K562 (cell line): ENCODE measurements around the gene CEP295NL. TPM values are rescaled to one million over a fixed set of nuclear protein-coding genes. Genes with fewer than 3 reads are reported as not detected.

ENCODE experiments used
- ATAC-seq: fragments of 200-7000 bp; cut with Tn5 transposase; 3 replicates; pipeline ENCODE4 v1.9.1; 2020; ENCODE audit warnings: moderate library complexity
- BruUV-seq: library from RNA; stranded (reverse); fragments of 400-500 nt; replicated peaks from 2 replicates; lab custom pipeline; 2021; lab: Mats Ljungman, UMichigan
- CTCF ChIA-PET: fragments of 300-600 bp; formaldehyde crosslinking; extraction: SDS; loops from one replicate; lab custom pipeline; 2021; ENCODE audit warnings: low intra/inter-chr PET ratio; lab: Yijun Ruan, JAX
- POLR2A ChIA-PET: fragments of 300-600, 350-650 bp; sonication (Branson Sonifier 250); formaldehyde crosslinking; extraction: SDS; loops from one replicate; lab custom pipeline; 2021; ENCODE audit warnings: antibody characterized with exemption, inconsistent platforms; lab: Yijun Ruan, JAX
- DNase-seq, 4 experiments: peaks; one replicate each; pipeline versions ENCODE4 v3.0.0 to v3.0.0-alpha.2; 2011 to 2018; ENCODE audit warnings: low spot score in 3 of 4, mixed read lengths in 3 of 4; ENCODE audit errors: extremely low read depth in 1 of 4
- FAIRE-seq: peaks from 2 replicates; lab custom pipeline; 2011; peaks lifted over from hg19 to GRCh38; lab: Jason Lieb, UNC
- H2AFZ ChIP-seq: 2 replicates; pipeline ENCODE4 v1.6.0; 2011; ENCODE audit warnings: low read depth, low read length, control low read depth, inconsistent platforms
- H3K27ac ChIP-seq: fragments of 200-600 bp; 3 replicates; pipeline ENCODE4 v1.8.0; 2011; ENCODE audit warnings: low read depth, mild to moderate bottlenecking, control low read depth, inconsistent platforms, low read length, moderate library complexity, mixed read lengths; ENCODE audit errors: extremely low read depth
- H3K27me3 ChIP-seq, 2 experiments: fragments of 300-600 bp in 1 of 2; 2 replicates in 1 of 2; 3 replicates in 1 of 2; pipeline versions ENCODE4 v1.6.0 to v1.8.0; 2011; ENCODE audit warnings: inconsistent platforms in 2 of 2, low read length in 2 of 2, mild to moderate bottlenecking in 1 of 2, mixed read lengths in 1 of 2, moderate library complexity in 1 of 2; ENCODE audit not compliant: control insufficient read depth in 2 of 2, insufficient read depth in 2 of 2
- H3K36me3 ChIP-seq: fragments of 300-600 bp; 3 replicates; pipeline ENCODE4 v1.8.0; 2011; ENCODE audit warnings: mild to moderate bottlenecking, low read length, inconsistent platforms; ENCODE audit not compliant: control insufficient read depth, insufficient read depth
- H3K4me1 ChIP-seq, 2 experiments: fragments of 200-600 bp in 1 of 2; replicated peaks in 1 of 2; 2 replicates in 1 of 2; 3 replicates in 1 of 2; pipeline versions ENCODE4 v1.5.1 to v1.8.0; 2011; ENCODE audit warnings: inconsistent platforms in 2 of 2, low read length in 2 of 2, mild to moderate bottlenecking in 1 of 2, mixed read lengths in 1 of 2, moderate library complexity in 1 of 2; ENCODE audit not compliant: control insufficient read depth in 2 of 2, insufficient read depth in 2 of 2
- H3K4me2 ChIP-seq: 2 replicates; pipeline ENCODE4 v1.6.1; 2011; ENCODE audit warnings: low read length, control low read depth, inconsistent platforms, mixed read lengths; ENCODE audit not compliant: insufficient read depth
- H3K4me3 ChIP-seq: fragments of 200-600 bp; sonication (generic), shearing (Covaris generic); 2 replicates; pipeline ENCODE4 v1.5.1; 2016; ENCODE audit warnings: control low read depth, inconsistent platforms
- H3K79me2 ChIP-seq: fragments of 200-600 bp; 3 replicates; pipeline ENCODE4 v1.8.0; 2011; ENCODE audit warnings: low read length, inconsistent platforms; ENCODE audit not compliant: control insufficient read depth, insufficient read depth
- H3K9ac ChIP-seq, 2 experiments: 2 replicates each; pipeline versions ENCODE4 v1.6.0 to v1.6.1; 2011; ENCODE audit warnings: low read depth in 2 of 2, low read length in 2 of 2, control low read depth in 1 of 2, inconsistent platforms in 1 of 2, mild to moderate bottlenecking in 1 of 2, mixed read lengths in 1 of 2; ENCODE audit not compliant: insufficient read depth in 1 of 2
- H3K9me1 ChIP-seq: one replicate; pipeline ENCODE4 v1.6.0; 2011; ENCODE audit warnings: inconsistent platforms, mild to moderate bottlenecking, low read length, moderate library complexity; ENCODE audit not compliant: control insufficient read depth, insufficient read depth
- H3K9me3 ChIP-seq: replicated peaks from 2 replicates; pipeline ENCODE4 v1.5.1; 2011; ENCODE audit warnings: low read depth, low read length, inconsistent platforms; ENCODE audit not compliant: control insufficient read depth, insufficient read depth
- H4K20me1 ChIP-seq: replicated peaks from 2 replicates; pipeline ENCODE4 v1.6.1; 2011; ENCODE audit warnings: low read length, inconsistent platforms, mixed read lengths; ENCODE audit not compliant: control insufficient read depth, insufficient read depth
- CBX8 ChIP-seq: fragments of 200-600 bp; sonication (generic); IDR thresholded peaks from 2 replicates; pipeline ENCODE4 v1.6.1; 2012; ENCODE audit warnings: borderline replicate concordance, mixed run types, low read depth, mild to moderate bottlenecking, moderate library complexity, mixed read lengths, low read length, control low read depth, inconsistent platforms; ENCODE audit not compliant: poor library complexity, severe bottlenecking; ENCODE audit errors: extremely low read depth
- CEBPG ChIP-seq, 3 experiments: fragments of 200-800 bp in 1 of 3; sonication (Bioruptor generic) in 1 of 3; sonication (generic) in 1 of 3; formaldehyde crosslinking in 1 of 3; IDR thresholded peaks in 2 of 3; conservative IDR thresholded peaks in 1 of 3; 2 replicates each; pipeline versions ENCODE4 v1.6.1 to v1.8.0; 2016 to 2022; ENCODE audit warnings: missing compliant biosample characterization in 2 of 3, missing genetic modification characterization in 2 of 3, mild to moderate bottlenecking in 1 of 3, missing genetic modification reagents in 1 of 3
- CHD1 ChIP-seq: fragments of 200-600 bp; sonication (generic); IDR thresholded peaks from one replicate; pipeline ENCODE4 v1.6.1; 2012; ENCODE audit warnings: mild to moderate bottlenecking, moderate library complexity, low read length, inconsistent platforms
- FOXA3 ChIP-seq, 2 experiments: fragments of 450-650 bp in 1 of 2; sonication (generic) in 1 of 2; formaldehyde crosslinking; IDR thresholded peaks in 1 of 2; conservative IDR thresholded peaks in 1 of 2; 2 replicates each; pipeline versions ENCODE4 v1.4.0 to v1.8.0; 2020 to 2022; ENCODE audit warnings: mild to moderate bottlenecking in 2 of 2, missing genetic modification reagents in 1 of 2
- GABPB1 ChIP-seq: sonication (generic); formaldehyde crosslinking; IDR thresholded peaks from 2 replicates; pipeline ENCODE4 v1.8.0; 2022; ENCODE audit warnings: mild to moderate bottlenecking, missing genetic modification reagents
- HCFC1 ChIP-seq: IDR thresholded peaks from 2 replicates; pipeline ENCODE4 v1.6.1; 2012; ENCODE audit warnings: low read depth, low read length, improper control_type of control experiment
- HDAC2 ChIP-seq: fragments of 450-650 bp; IDR thresholded peaks from 2 replicates; pipeline ENCODE4 v1.6.1; 2016; ENCODE audit warnings: mild to moderate bottlenecking
- KLF6 ChIP-seq: fragments of 250-450 bp; sonication (Bioruptor Pico); IDR thresholded peaks from 2 replicates; pipeline ENCODE4 v1.4.0; 2020; ENCODE audit warnings: mild to moderate bottlenecking, moderate library complexity, borderline replicate concordance
- NUFIP1 ChIP-seq: fragments of 450-650 bp; IDR thresholded peaks from 2 replicates; pipeline ENCODE4 v1.6.1; 2018; ENCODE audit not compliant: partially characterized antibody
- PTRF ChIP-seq: fragments of 450-650 bp; IDR thresholded peaks from 2 replicates; pipeline ENCODE4 v1.6.1; 2016; ENCODE audit warnings: mild to moderate bottlenecking, missing genetic modification characterization, missing compliant biosample characterization
- ZNF224 ChIP-seq: sonication (generic); formaldehyde crosslinking; IDR thresholded peaks from 2 replicates; pipeline ENCODE4 v1.8.0; 2022; ENCODE audit warnings: mild to moderate bottlenecking, missing genetic modification reagents
- ZNF79 ChIP-seq: fragments of 250-450 bp; sonication (Bioruptor Pico); IDR thresholded peaks from 2 replicates; pipeline ENCODE4 v1.4.0; 2020; ENCODE audit warnings: low read depth, mild to moderate bottlenecking, moderate library complexity
- WGBS: fragments of 100-300 bp; shearing (Covaris generic); methylation state at CpG from one replicate; pipeline ENCODE4 v1.1.6; 2016; ENCODE audit warnings: low coverage, mixed read lengths; ENCODE audit not compliant: insufficient coverage; ENCODE audit errors: missing lambda C conversion rate; 5-methylcytosine and 5-hydroxymethylcytosine counted together
- in situ Hi-C: fragments of 300-500 bp; cut with MboI; formaldehyde crosslinking; loops from 4 replicates; pipeline ENCODE4 v1.15.0; 2018; ENCODE audit warnings: inconsistent platforms, mixed read lengths
- intact Hi-C: fragments of 100-400 bp; cut with micrococcal nuclease; formaldehyde crosslinking; loops from 2 replicates; pipeline ENCODE4 v1.14.2; 2022
- polyA plus RNA-seq, 8 experiments: library from polyadenylated mRNA; depleted of rRNA in 4 of 8; stranded (reverse) in 5 of 8; unstranded in 3 of 8; fragments of >200 nt; fragmentation: Nextera tagmentation in 2 of 8; fragmentation: Illumina TruSeq in 1 of 8; extraction: Ambion mirVana in 2 of 8; extraction: Trizol in 1 of 8; gene quantifications; 2 replicates each; pipeline versions ENCODE4 v1.2.1 to v1.2.3, GENCODE V29; 2011 to 2014; ENCODE audit warnings: inconsistent platforms in 1 of 8, missing spikeins in 1 of 8
- total RNA-seq, 7 experiments: library from RNA; depleted of rRNA in 6 of 7; stranded (reverse); fragments of >200 nt in 6 of 7; fragmentation: Illumina TruSeq in 2 of 7; extraction: Trizol in 2 of 7; gene quantifications; 2 replicates each; pipeline versions ENCODE4 v1.2.1 to v1.2.3, GENCODE V29; 2011 to 2021; ENCODE audit warnings: low replicate concordance in 1 of 7
- TF ChIP-seq, protein P1 (sequence below): IDR thresholded peaks from 2 replicates; pipeline ENCODE4 v1.6.1; 2011; ENCODE audit not compliant: insufficient read length; ENCODE audit errors: extremely low read depth

Gene CEP295NL
- total and polyA plus RNA-seq, 9 of the 15 experiments (the other 6 are each of a cell fraction or from before 2014, with no cell fraction given): not detected

DNA sequence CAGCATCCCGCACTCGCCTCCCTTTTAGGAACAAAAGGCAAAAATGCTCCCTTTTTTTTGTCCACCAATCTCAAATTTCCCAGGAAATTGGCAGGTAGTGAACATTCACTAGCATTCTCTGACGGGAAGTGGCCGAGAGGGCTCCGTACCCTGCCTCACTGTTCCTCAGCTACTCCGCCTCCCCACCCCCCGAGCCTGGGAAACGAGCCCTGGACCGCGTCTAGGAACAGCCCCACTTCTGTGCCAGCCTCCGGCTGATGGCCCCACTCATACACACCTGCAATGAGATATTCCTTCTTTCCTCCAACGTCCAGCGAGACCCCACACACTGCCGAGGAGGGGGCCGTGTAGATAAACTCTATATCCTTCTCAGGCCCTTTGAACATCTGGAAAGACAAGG is 32.4 kb downstream of the CEP295NL start:
- no peak for TF ChIP-seq FOXA3 (CRISPR knock-in tag; conservative IDR thresholded peaks at IDR 0.05 in 1 of 2, IDR thresholded peaks at IDR 0.05 in 1 of 2)
- TF ChIP-seq ZNF79 (CRISPR knock-in tag): no peak
- no peak for TF ChIP-seq KLF6 (CRISPR knock-in tag)
- TF ChIP-seq CBX8: peak; percentile 11
- POLR2A ChIA-PET: no interaction called here
- H3K4me2 ChIP-seq: no peak overlapping the region
- no peak for ATAC-seq
- 9% methylated on average over 15 of the region's 15 CpGs for WGBS
- H3K4me1 ChIP-seq: peaks cover 4% of the 10 kb centered on the region in 2 experiments; a peak in 3 of 5 replicates
- no peaks in the 10 kb centered on the region for H3K79me2 ChIP-seq
- no peaks in the 10 kb centered on the region for H3K9me1 ChIP-seq
- no peak overlapping the region for H3K27ac ChIP-seq
- CTCF ChIA-PET: no interaction called here
- H2AFZ ChIP-seq: no peak overlapping the region
- H3K4me3 ChIP-seq: no peak overlapping the region
- no peak for DNase-seq
- FAIRE-seq: no peak
- peak overlapping the region in 1 of 2 experiments; percentile 28; a peak in 1 of 4 replicates for H3K9ac ChIP-seq
- BruUV-seq: no TSS peak
- in situ Hi-C loops: no loop called here
- H3K36me3 ChIP-seq: no peaks in the 10 kb centered on the region
- intact Hi-C loops: no loop called here
- H4K20me1 ChIP-seq: no peaks in the 10 kb centered on the region
- H3K27me3 ChIP-seq: peaks cover 29 to 60% of the 10 kb centered on the region in 2 experiments
- H3K9me3 ChIP-seq: no peaks in the 10 kb centered on the region

DNA sequence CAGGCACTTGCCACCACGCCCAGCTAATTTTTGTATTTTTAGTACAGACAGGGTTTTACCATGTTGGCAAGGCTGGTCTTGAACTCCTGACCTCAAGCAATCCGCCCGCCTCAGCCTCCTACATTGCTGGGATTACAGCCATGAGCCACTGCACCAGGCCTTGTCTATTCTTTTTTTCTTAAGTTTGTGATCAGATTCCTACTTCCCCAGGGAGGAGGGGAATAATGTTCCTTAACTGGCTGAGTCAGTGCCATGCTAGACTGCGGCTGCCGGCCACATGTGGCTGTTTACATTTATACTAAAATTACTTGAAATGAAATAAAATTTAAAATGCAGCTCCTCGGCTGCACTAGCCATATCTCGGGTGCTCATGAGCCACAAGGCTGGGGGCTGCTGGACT is 34.6 kb downstream of the CEP295NL start:
- ChIA-PET POLR2A (no interaction called here), CTCF (no interaction called here)
- in situ Hi-C loops: no loop called here
- TF ChIP-seq NUFIP1: no peak
- no peak for TF ChIP-seq CHD1
- TF ChIP-seq ZNF224: no peak
- TF ChIP-seq PTRF: no peak
- no peak for TF ChIP-seq CEBPG (CRISPR knock-in tag; IDR thresholded peaks at IDR 0.05)
- TF ChIP-seq CEBPG (tag; conservative IDR thresholded peaks at IDR 0.05 in 1 of 2, IDR thresholded peaks at IDR 0.05 in 1 of 2): no peak
- TF ChIP-seq, protein P1, sequence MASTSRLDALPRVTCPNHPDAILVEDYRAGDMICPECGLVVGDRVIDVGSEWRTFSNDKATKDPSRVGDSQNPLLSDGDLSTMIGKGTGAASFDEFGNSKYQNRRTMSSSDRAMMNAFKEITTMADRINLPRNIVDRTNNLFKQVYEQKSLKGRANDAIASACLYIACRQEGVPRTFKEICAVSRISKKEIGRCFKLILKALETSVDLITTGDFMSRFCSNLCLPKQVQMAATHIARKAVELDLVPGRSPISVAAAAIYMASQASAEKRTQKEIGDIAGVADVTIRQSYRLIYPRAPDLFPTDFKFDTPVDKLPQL: no peak
- no peak for TF ChIP-seq GABPB1 (CRISPR knock-in tag)
- TF ChIP-seq HCFC1: no peak
- no peak for TF ChIP-seq HDAC2
- peaks cover 27 to 51% of the 10 kb centered on the region in 2 experiments for H3K27me3 ChIP-seq
- ATAC-seq (no peak), DNase-seq (no peak), FAIRE-seq (no peak)
- H2AFZ ChIP-seq: no peak overlapping the region
- H3K4me2 ChIP-seq: no peak overlapping the region
- H3K27ac ChIP-seq: no peak overlapping the region
- H3K9me1 ChIP-seq: no peaks in the 10 kb centered on the region
- H3K4me3 ChIP-seq: no peak overlapping the region
- WGBS: 3% methylated on average over 7 of the region's 7 CpGs
- no peaks in the 10 kb centered on the region for H3K79me2 ChIP-seq
- H3K4me1 ChIP-seq: peaks cover 3 to 4% of the 10 kb centered on the region in 2 experiments; a peak in 3 of 5 replicates
- no peaks in the 10 kb centered on the region for H4K20me1 ChIP-seq
- no peaks in the 10 kb centered on the region for H3K36me3 ChIP-seq
- intact Hi-C loops: no loop called here
- no peaks in the 10 kb centered on the region for H3K9me3 ChIP-seq
- BruUV-seq: no TSS peak
- no peak overlapping the region for H3K9ac ChIP-seq
